ENCODE measurements around the gene MTTP. TPM values are rescaled to one million over a fixed set of nuclear protein-coding genes. Genes with fewer than 3 reads are reported as not detected.

Gene MTTP
- total and polyA plus RNA-seq, 2 experiments from 2014 or later: 40.1 to 92.2 TPM

DNA sequence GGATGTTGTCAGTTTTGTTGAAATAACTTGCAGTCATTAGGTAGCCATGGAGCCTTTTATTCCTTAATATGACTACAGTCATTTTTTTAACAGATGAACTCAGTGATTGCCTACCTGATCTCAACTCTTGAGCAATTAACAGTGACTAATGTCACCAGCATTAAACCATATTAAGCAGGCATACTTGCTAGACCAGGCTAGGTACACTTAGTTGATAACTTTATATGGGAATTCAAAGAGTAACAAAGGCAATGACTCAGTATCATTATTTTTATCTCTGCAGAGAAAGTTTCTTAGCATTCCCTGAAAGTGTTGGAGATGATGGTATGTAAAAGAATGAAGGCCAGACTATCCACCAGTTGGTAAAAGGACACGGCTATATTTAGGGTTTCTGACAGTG is 83.2 kb downstream of the MTTP start, which contains the start of gene C4orf54:
TSS of gene C4orf54 (minus strand) at position 31 of the 400 bp plus-strand sequence. CDS start 3,180 bp downstream, outside the sequence.
- H4K20me1 ChIP-seq (ENCODE audit: insufficient read depth, poor library complexity, severe bottlenecking): no peaks in the 10 kb centered on the region
- H3K79me2 ChIP-seq: no peaks in the 10 kb centered on the region

DNA sequence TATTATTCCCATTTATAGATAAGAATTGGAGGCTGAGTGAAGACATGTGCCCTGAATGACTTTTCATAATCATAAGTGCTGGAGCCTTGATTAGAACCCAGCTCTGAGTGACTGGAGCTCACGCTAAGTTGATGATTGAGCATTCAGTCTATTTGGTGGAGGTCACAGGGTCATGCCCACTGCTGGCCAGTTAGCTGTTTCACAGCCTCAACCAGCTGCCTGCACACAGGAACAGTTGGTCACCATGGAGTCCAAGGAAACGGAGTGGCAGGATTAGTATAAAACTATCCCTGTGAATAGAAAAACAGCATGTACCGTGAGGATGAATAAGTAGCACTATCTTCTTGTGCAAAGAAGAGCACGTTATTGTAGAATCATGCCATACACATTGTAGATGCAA is 84.0 kb downstream of the MTTP start:
- TF ChIP-seq, protein P1, sequence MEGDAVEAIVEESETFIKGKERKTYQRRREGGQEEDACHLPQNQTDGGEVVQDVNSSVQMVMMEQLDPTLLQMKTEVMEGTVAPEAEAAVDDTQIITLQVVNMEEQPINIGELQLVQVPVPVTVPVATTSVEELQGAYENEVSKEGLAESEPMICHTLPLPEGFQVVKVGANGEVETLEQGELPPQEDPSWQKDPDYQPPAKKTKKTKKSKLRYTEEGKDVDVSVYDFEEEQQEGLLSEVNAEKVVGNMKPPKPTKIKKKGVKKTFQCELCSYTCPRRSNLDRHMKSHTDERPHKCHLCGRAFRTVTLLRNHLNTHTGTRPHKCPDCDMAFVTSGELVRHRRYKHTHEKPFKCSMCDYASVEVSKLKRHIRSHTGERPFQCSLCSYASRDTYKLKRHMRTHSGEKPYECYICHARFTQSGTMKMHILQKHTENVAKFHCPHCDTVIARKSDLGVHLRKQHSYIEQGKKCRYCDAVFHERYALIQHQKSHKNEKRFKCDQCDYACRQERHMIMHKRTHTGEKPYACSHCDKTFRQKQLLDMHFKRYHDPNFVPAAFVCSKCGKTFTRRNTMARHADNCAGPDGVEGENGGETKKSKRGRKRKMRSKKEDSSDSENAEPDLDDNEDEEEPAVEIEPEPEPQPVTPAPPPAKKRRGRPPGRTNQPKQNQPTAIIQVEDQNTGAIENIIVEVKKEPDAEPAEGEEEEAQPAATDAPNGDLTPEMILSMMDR (IDR thresholded peaks at IDR 0.05; ENCODE audit: poor library complexity): no peak
- TF ChIP-seq EZH2 (IDR thresholded peaks at IDR 0.05; ENCODE audit: borderline replicate concordance): no peak
- TF ChIP-seq EZH2phosphoT487 (IDR thresholded peaks at IDR 0.05; ENCODE audit: low read depth, severe bottlenecking, unreplicated experiment): no peak
- Histone ChIP-seq H3K9me3 (ENCODE audit: low read depth) (no peaks in the 10 kb centered on the region), H3K4me1 (ENCODE audit: insufficient read depth) (no peaks in the 10 kb centered on the region), H4K20me1 (ENCODE audit: insufficient read depth, poor library complexity, severe bottlenecking) (no peaks in the 10 kb centered on the region), H3K27me3 (no peaks in the 10 kb centered on the region), H3K27ac (no peak overlapping the region), H3K9me2 (replicated peaks; ENCODE audit: insufficient read depth) (no peaks in the 10 kb centered on the region), H3K4me3 (no peak overlapping the region), H3K36me3 (replicated peaks; ENCODE audit: insufficient read depth, low read depth) (no peaks in the 10 kb centered on the region), H3K79me2 (no peaks in the 10 kb centered on the region), H2AFZ (no peak overlapping the region), H3K4me2 (no peak overlapping the region)
- 89% methylated on average over 4 of the region's 4 CpGs for WGBS (ENCODE audit: low lambda C conversion rate, missing lambda C conversion rate)
- DNase-seq (ENCODE audit: low spot score): no peak

More for the DNA sequence above, 83.2 kb downstream of the MTTP start, which contains the start of gene C4orf54:
- no peak for DNase-seq (ENCODE audit: low spot score)
- no peaks in the 10 kb centered on the region for H3K36me3 ChIP-seq (replicated peaks; ENCODE audit: insufficient read depth, low read depth)
- no peaks in the 10 kb centered on the region for H3K9me2 ChIP-seq (replicated peaks; ENCODE audit: insufficient read depth)
- H3K4me1 ChIP-seq (ENCODE audit: insufficient read depth): no peaks in the 10 kb centered on the region
- H3K9me3 ChIP-seq (ENCODE audit: low read depth): no peaks in the 10 kb centered on the region
- no peaks in the 10 kb centered on the region for H3K27me3 ChIP-seq
- TF ChIP-seq EZH2phosphoT487 (IDR thresholded peaks at IDR 0.05; ENCODE audit: low read depth, severe bottlenecking, unreplicated experiment) (no peak), EZH2 (IDR thresholded peaks at IDR 0.05; ENCODE audit: borderline replicate concordance) (no peak)
- TF ChIP-seq, protein P1 (IDR thresholded peaks at IDR 0.05; ENCODE audit: poor library complexity): no peak
- H3K4me3 ChIP-seq: no peak within 1 kb of the TSS
- no peak within 1 kb of the TSS for H3K27ac ChIP-seq
- H2AFZ ChIP-seq: no peak within 1 kb of the TSS
- WGBS (ENCODE audit: low lambda C conversion rate, missing lambda C conversion rate): 77% methylated on average over 1 of the region's 1 CpG
- no peak within 1 kb of the TSS for H3K4me2 ChIP-seq

DNA sequence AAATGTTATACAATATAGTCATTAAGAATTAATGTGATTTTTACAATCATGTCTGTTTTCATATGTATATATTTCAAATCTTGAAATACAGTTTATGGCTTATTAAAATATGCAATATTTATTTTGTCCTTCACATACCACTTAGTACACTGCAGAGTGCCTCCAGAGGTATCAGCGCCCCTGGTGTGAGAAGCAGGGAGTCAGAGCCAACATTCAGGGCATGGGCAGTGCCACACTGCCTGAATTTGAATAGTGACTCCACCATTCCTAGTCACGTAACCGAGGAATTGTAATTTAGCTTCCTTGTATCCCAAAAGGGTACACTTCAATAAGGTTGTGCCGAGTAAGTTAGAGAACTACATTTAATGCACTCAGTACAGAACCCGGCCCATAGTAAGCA is 87.3 kb downstream of the MTTP start:
- Histone ChIP-seq H3K36me3 (replicated peaks; ENCODE audit: insufficient read depth, low read depth) (no peaks in the 10 kb centered on the region), H3K4me1 (ENCODE audit: insufficient read depth) (no peaks in the 10 kb centered on the region), H3K9me2 (replicated peaks; ENCODE audit: insufficient read depth) (no peaks in the 10 kb centered on the region), H3K4me3 (no peak overlapping the region), H3K9me3 (ENCODE audit: low read depth) (no peaks in the 10 kb centered on the region), H3K27ac (no peak overlapping the region), H2AFZ (no peak overlapping the region), H3K79me2 (no peaks in the 10 kb centered on the region), H3K27me3 (no peaks in the 10 kb centered on the region), H4K20me1 (ENCODE audit: insufficient read depth, poor library complexity, severe bottlenecking) (no peaks in the 10 kb centered on the region), H3K4me2 (no peak overlapping the region)
- TF ChIP-seq EZH2phosphoT487 (IDR thresholded peaks at IDR 0.05; ENCODE audit: low read depth, severe bottlenecking, unreplicated experiment): no peak
- DNase-seq (ENCODE audit: low spot score): no peak
- WGBS (ENCODE audit: low lambda C conversion rate, missing lambda C conversion rate): 93% methylated on average over 5 of the region's 5 CpGs

DNA sequence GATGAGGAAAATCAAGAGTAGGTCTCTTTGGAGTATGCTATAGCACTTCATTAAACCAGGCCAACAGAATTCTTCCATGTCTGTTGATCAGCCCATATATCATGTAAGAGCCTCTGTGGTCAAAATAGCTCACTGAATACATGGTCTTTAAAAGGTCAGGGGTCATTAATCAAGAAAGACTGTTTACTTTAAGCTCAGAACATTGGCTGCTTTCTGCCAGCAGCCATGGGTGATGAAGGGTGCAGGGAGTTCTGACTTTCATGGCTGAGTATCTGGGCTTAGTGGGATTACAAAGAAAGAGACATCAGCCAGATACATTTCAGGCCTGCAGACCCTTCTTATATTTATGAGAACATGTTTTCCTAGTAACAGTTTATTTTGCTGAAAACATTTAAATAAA is 90.1 kb downstream of the MTTP start:
- no peak overlapping the region for H3K4me2 ChIP-seq
- H3K9me2 ChIP-seq (replicated peaks; ENCODE audit: insufficient read depth): no peaks in the 10 kb centered on the region
- no peaks in the 10 kb centered on the region for H4K20me1 ChIP-seq (ENCODE audit: insufficient read depth, poor library complexity, severe bottlenecking)
- no peaks in the 10 kb centered on the region for H3K9me3 ChIP-seq (ENCODE audit: low read depth)
- TF ChIP-seq EZH2phosphoT487 (IDR thresholded peaks at IDR 0.05; ENCODE audit: low read depth, severe bottlenecking, unreplicated experiment) (no peak), EZH2 (IDR thresholded peaks at IDR 0.05; ENCODE audit: borderline replicate concordance) (no peak)
- TF ChIP-seq, protein P1 (IDR thresholded peaks at IDR 0.05; ENCODE audit: poor library complexity): no peak
- H3K79me2 ChIP-seq: no peaks in the 10 kb centered on the region
- no peak for DNase-seq (ENCODE audit: low spot score)
- H3K27me3 ChIP-seq: no peaks in the 10 kb centered on the region
- H3K4me3 ChIP-seq: no peak overlapping the region
- no peak overlapping the region for H2AFZ ChIP-seq
- H3K27ac ChIP-seq: no peak overlapping the region
- H3K36me3 ChIP-seq (replicated peaks; ENCODE audit: insufficient read depth, low read depth): no peaks in the 10 kb centered on the region
- no peaks in the 10 kb centered on the region for H3K4me1 ChIP-seq (ENCODE audit: insufficient read depth)

Data from hepatocyte (in vitro differentiated cells).